ENCODE data around the gene RNLS.

Gene RNLS

GRCh38 chr10:88408096-88408495, 175.0 kb downstream of the RNLS start:
- no peaks in the 10 kb centered on the region for H3K27me3 ChIP-seq (ENCODE audit: control insufficient read depth, insufficient read depth, low read length)
- no peak overlapping the region for H3K27ac ChIP-seq
- no peak overlapping the region for H3K9ac ChIP-seq
- H3K79me2 ChIP-seq: no peaks in the 10 kb centered on the region
- H3K4me2 ChIP-seq (ENCODE audit: low read length): no peak overlapping the region
- TF ChIP-seq CTCF (IDR thresholded peaks at IDR 0.05): no peak
- H3K4me3 ChIP-seq (ENCODE audit: low read depth, low read length): no peak overlapping the region
- peaks cover 4% of the 10 kb centered on the region for H3K4me1 ChIP-seq
- no peaks in the 10 kb centered on the region for H3K36me3 ChIP-seq (ENCODE audit: control insufficient read depth, insufficient read depth, low read length)
- H3K9me3 ChIP-seq (ENCODE audit: control insufficient read depth, low read length): no peaks in the 10 kb centered on the region
- no peak overlapping the region for H2AFZ ChIP-seq

GRCh38 chr10:88404133-88404532, 179.0 kb downstream of the RNLS start:
- H3K4me2 ChIP-seq (ENCODE audit: low read length): no peak overlapping the region
- no peak overlapping the region for H3K9ac ChIP-seq
- H3K9me3 ChIP-seq (ENCODE audit: control insufficient read depth, low read length): peaks cover 1% of the 10 kb centered on the region
- H2AFZ ChIP-seq: no peak overlapping the region
- H3K36me3 ChIP-seq (ENCODE audit: control insufficient read depth, insufficient read depth, low read length): no peaks in the 10 kb centered on the region
- TF ChIP-seq CTCF (IDR thresholded peaks at IDR 0.05): no peak
- no peaks in the 10 kb centered on the region for H3K27me3 ChIP-seq (ENCODE audit: control insufficient read depth, insufficient read depth, low read length)
- no peak overlapping the region for H3K27ac ChIP-seq
- no peak overlapping the region for H3K4me3 ChIP-seq (ENCODE audit: low read depth, low read length)
- no peaks in the 10 kb centered on the region for H3K79me2 ChIP-seq
- H3K4me1 ChIP-seq: peaks cover 4% of the 10 kb centered on the region

GRCh38 chr10:88401671-88402347, 181.3 kb downstream of the RNLS start:
- Histone ChIP-seq H3K27me3 (ENCODE audit: control insufficient read depth, insufficient read depth, low read length) (no peaks in the 10 kb centered on the region), H3K4me3 (ENCODE audit: low read depth, low read length) (no peak overlapping the region), H3K79me2 (no peaks in the 10 kb centered on the region), H3K9ac (no peak overlapping the region), H3K9me3 (ENCODE audit: control insufficient read depth, low read length) (peaks cover 3% of the 10 kb centered on the region), H3K4me2 (ENCODE audit: low read length) (no peak overlapping the region), H2AFZ (no peak overlapping the region), H3K27ac (no peak overlapping the region), H3K4me1 (peaks cover 4% of the 10 kb centered on the region), H3K36me3 (ENCODE audit: control insufficient read depth, insufficient read depth, low read length) (no peaks in the 10 kb centered on the region)
- peak; percentile 19 for TF ChIP-seq CTCF (IDR thresholded peaks at IDR 0.05)

- Histone ChIP-seq H2AFZ (no peak overlapping the region), H3K4me1 (no peaks in the 10 kb centered on the region), H3K36me3 (ENCODE audit: control insufficient read depth, insufficient read depth, low read length) (no peaks in the 10 kb centered on the region), H3K79me2 (no peaks in the 10 kb centered on the region), H3K4me2 (ENCODE audit: low read length) (no peak overlapping the region), H3K27me3 (ENCODE audit: control insufficient read depth, insufficient read depth, low read length) (no peaks in the 10 kb centered on the region), H3K9me3 (ENCODE audit: control insufficient read depth, low read length) (peaks cover 3% of the 10 kb centered on the region), H3K4me3 (ENCODE audit: low read depth, low read length) (no peak overlapping the region), H3K9ac (no peak overlapping the region), H3K27ac (no peak overlapping the region)
- no peak for TF ChIP-seq CTCF (IDR thresholded peaks at IDR 0.05)
Observed at GRCh38 chr10:88399240-88399639, 183.9 kb downstream of the RNLS start.

- no peak overlapping the region for H3K4me3 ChIP-seq (ENCODE audit: low read depth, low read length)
- no peak for TF ChIP-seq CTCF (IDR thresholded peaks at IDR 0.05)
- H3K9ac ChIP-seq: no peak overlapping the region
- no peaks in the 10 kb centered on the region for H3K36me3 ChIP-seq (ENCODE audit: control insufficient read depth, insufficient read depth, low read length)
- H3K27ac ChIP-seq: no peak overlapping the region
- no peaks in the 10 kb centered on the region for H3K4me1 ChIP-seq
- H3K27me3 ChIP-seq (ENCODE audit: control insufficient read depth, insufficient read depth, low read length): no peaks in the 10 kb centered on the region
- no peak overlapping the region for H3K4me2 ChIP-seq (ENCODE audit: low read length)
- no peaks in the 10 kb centered on the region for H3K79me2 ChIP-seq
- H2AFZ ChIP-seq: no peak overlapping the region
- H3K9me3 ChIP-seq (ENCODE audit: control insufficient read depth, low read length): peaks cover 3% of the 10 kb centered on the region
Observed at GRCh38 chr10:88395677-88396076, 187.4 kb downstream of the RNLS start.
